ENCODE results near the gene RXFP4. TPM values are rescaled to one million over a fixed set of nuclear protein-coding genes. Genes with fewer than 3 reads are reported as not detected.

The RXFP4 gene
- total RNA-seq, 1 experiment from 2014 or later = not detected

GRCh38 chr1:155938220-155938627, 3.2 kb upstream of the RXFP4 start:
- ChIA-PET CTCF (interaction anchor here (0.5 to 1.4 kb wide), 9 partner anchors 15 to 128 kb away, joined by 3 to 13 read pairs (median 4); no protein-coding TSS in a partner anchor), POLR2A (ENCODE audit: unreplicated experiment) (interaction anchor here (0.6 kb wide), 1 partner anchor 40 kb away, joined by 4 read pairs; the partner anchor contains the start of gene ARHGEF2)
- peaks cover 4% of the 10 kb centered on the region for H3F3A ChIP-seq (ENCODE audit: low read length, unreplicated experiment)
- no peak overlapping the region for H3K4me3 ChIP-seq (ENCODE audit: low read length)
- peaks cover 16% of the 10 kb centered on the region for H3K79me2 ChIP-seq (ENCODE audit: low read length)
- no peaks in the 10 kb centered on the region for H3K9me2 ChIP-seq (replicated peaks; ENCODE audit: low read length)
- H2AFZ ChIP-seq (ENCODE audit: low read length) = no peak overlapping the region
- no peak overlapping the region for H3K9ac ChIP-seq (ENCODE audit: low read length)
- H3K4me2 ChIP-seq (ENCODE audit: low read length) = no peak overlapping the region
- no TSS peak for BruUV-seq (replicated peaks)
- H3K27me3 ChIP-seq (ENCODE audit: low read length) = no peaks in the 10 kb centered on the region
- TF ChIP-seq EZH2phosphoT487 (IDR thresholded peaks at IDR 0.05; ENCODE audit: borderline replicate concordance, low read length) (no peak), EZH2 (IDR thresholded peaks at IDR 0.05; ENCODE audit: low read length, unreplicated experiment) (no peak)
- TF ChIP-seq, protein P1, sequence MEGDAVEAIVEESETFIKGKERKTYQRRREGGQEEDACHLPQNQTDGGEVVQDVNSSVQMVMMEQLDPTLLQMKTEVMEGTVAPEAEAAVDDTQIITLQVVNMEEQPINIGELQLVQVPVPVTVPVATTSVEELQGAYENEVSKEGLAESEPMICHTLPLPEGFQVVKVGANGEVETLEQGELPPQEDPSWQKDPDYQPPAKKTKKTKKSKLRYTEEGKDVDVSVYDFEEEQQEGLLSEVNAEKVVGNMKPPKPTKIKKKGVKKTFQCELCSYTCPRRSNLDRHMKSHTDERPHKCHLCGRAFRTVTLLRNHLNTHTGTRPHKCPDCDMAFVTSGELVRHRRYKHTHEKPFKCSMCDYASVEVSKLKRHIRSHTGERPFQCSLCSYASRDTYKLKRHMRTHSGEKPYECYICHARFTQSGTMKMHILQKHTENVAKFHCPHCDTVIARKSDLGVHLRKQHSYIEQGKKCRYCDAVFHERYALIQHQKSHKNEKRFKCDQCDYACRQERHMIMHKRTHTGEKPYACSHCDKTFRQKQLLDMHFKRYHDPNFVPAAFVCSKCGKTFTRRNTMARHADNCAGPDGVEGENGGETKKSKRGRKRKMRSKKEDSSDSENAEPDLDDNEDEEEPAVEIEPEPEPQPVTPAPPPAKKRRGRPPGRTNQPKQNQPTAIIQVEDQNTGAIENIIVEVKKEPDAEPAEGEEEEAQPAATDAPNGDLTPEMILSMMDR (conservative IDR thresholded peaks at IDR 0.05; ENCODE audit: low read depth, low read length) = peak; percentile 94
- H3K4me1 ChIP-seq (ENCODE audit: insufficient read depth, low read length) = peaks cover 24% of the 10 kb centered on the region
- intact Hi-C loops (cut with micrococcal nuclease) = loop anchor here (1.0 kb wide), 4 partner anchors 24 to 128 kb away; partner anchors contain the start of gene SSR2
- ATAC-seq (peak; percentile 42), DNase-seq (peak; percentile 86)
- H3K36me3 ChIP-seq (ENCODE audit: low read depth, low read length) = peaks cover 3% of the 10 kb centered on the region
- H3K9me3 ChIP-seq (ENCODE audit: low read length) = no peaks in the 10 kb centered on the region
- no peak overlapping the region for H3K27ac ChIP-seq (ENCODE audit: low read length)
- no peaks in the 10 kb centered on the region for H4K20me1 ChIP-seq (ENCODE audit: low read length)

GRCh38 chr1:155940482-155940992, 901 bp upstream of the RXFP4 start:
- ChIA-PET POLR2A (ENCODE audit: unreplicated experiment) (interaction anchor here (0.7 kb wide), 1 partner anchor 10 kb away, joined by 3 read pairs; no protein-coding TSS in a partner anchor), CTCF (interaction anchor here (0.7 to 1.1 kb wide), 2 partner anchors 36 to 49 kb away, joined by 4 read pairs; no protein-coding TSS in a partner anchor)
- Histone ChIP-seq H3K27me3 (ENCODE audit: low read length) (no peaks in the 10 kb centered on the region), H3K9ac (ENCODE audit: low read length) (no peak overlapping the region), H3K9me3 (ENCODE audit: low read length) (no peaks in the 10 kb centered on the region), H2AFZ (ENCODE audit: low read length) (peak overlapping the region; percentile 16; the same call in 1 of the 2 replicates), H3F3A (ENCODE audit: low read length, unreplicated experiment) (peaks cover 4% of the 10 kb centered on the region), H3K27ac (ENCODE audit: low read length) (no peak overlapping the region), H4K20me1 (ENCODE audit: low read length) (no peaks in the 10 kb centered on the region), H3K36me3 (ENCODE audit: low read depth, low read length) (no peaks in the 10 kb centered on the region), H3K4me1 (ENCODE audit: insufficient read depth, low read length) (peaks cover 29% of the 10 kb centered on the region), H3K79me2 (ENCODE audit: low read length) (no peaks in the 10 kb centered on the region), H3K9me2 (replicated peaks; ENCODE audit: low read length) (no peaks in the 10 kb centered on the region), H3K4me2 (ENCODE audit: low read length) (no peak overlapping the region), H3K4me3 (ENCODE audit: low read length) (no peak overlapping the region)
- no TSS peak for BruUV-seq (replicated peaks)
- intact Hi-C loops (cut with micrococcal nuclease) = no loop called here
- DNase-seq (peak; percentile 56), ATAC-seq (peak; percentile 14)
- no peak for TF ChIP-seq EZH2phosphoT487 (IDR thresholded peaks at IDR 0.05; ENCODE audit: borderline replicate concordance, low read length)
- TF ChIP-seq, protein P1 (conservative IDR thresholded peaks at IDR 0.05; ENCODE audit: low read depth, low read length) = no peak
- no peak for TF ChIP-seq EZH2 (IDR thresholded peaks at IDR 0.05; ENCODE audit: low read length, unreplicated experiment)

Data from PC-3 (cell line).